ENCODE results near the gene AFF2.
"Not testable (repeated sequence)": the region's sequence is repeated elsewhere in the genome, so short reads cannot be mapped to it uniquely, and the experiment has no call there.

DNA sequence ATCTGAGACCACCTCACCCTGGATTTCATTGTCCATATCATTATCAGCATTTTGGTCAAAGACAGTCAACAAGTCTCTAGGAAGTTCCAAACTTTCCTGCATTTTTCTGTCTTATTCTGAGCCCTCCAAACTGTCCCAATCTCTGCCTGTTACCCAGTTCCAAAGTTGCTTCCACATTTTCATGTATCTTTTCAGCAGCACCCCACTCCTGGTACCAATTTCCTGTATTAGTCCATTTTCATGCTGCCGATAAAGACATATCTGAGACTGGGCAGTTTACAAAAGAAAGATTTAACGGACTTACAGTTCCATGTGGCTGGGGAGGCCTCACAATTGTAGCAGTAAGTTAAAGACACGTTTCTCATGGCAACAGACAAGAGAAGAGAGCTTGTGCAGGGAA lies 168.8 kb downstream of the AFF2 start:
- not testable (repeated sequence) for TF ChIP-seq POLR2A (IDR thresholded peaks at IDR 0.05; ENCODE audit: low read length); GATA1 (IDR thresholded peaks at IDR 0.05; ENCODE audit: low read depth, low read length)

Data from erythroblast (primary cell).